NCI-H2171 (cell line): ENCODE data around the gene SNX24.
"Not testable (repeated sequence)": the region's sequence is repeated elsewhere in the genome, so short reads cannot be mapped to it uniquely, and the experiment has no call there.

Experiments
- DNase-seq: peaks from one replicate; lab custom pipeline; 2025; lab: John Stamatoyannopoulos, UW

The SNX24 gene

GRCh38 chr5:122967625-122968024 is 122.2 kb downstream of the SNX24 start:
- DNase-seq = no peak

GRCh38 chr5:122968056-122968455 is 122.6 kb downstream of the SNX24 start:
- not testable (repeated sequence) for DNase-seq

GRCh38 chr5:122971333-122971732 is 125.9 kb downstream of the SNX24 start:
- no peak for DNase-seq

GRCh38 chr5:122972877-122973276 is 127.5 kb downstream of the SNX24 start:
- no peak for DNase-seq

GRCh38 chr5:122973759-122974158 is 128.3 kb downstream of the SNX24 start:
- not testable (repeated sequence) for DNase-seq

GRCh38 chr5:122974251-122974650 is 128.8 kb downstream of the SNX24 start:
- DNase-seq = not testable (repeated sequence)

GRCh38 chr5:122977319-122977718 is 131.9 kb downstream of the SNX24 start:
- DNase-seq = no peak

GRCh38 chr5:122978068-122978467 is 132.7 kb downstream of the SNX24 start:
- no peak for DNase-seq

- no peak for DNase-seq
Observed at GRCh38 chr5:122978644-122979297, 133.4 kb downstream of the SNX24 start.

- DNase-seq = no peak
Observed at GRCh38 chr5:122981846-122982245, 136.4 kb downstream of the SNX24 start.

GRCh38 chr5:122982376-122982775 is 137.0 kb downstream of the SNX24 start:
- no peak for DNase-seq

- no peak for DNase-seq
Observed at GRCh38 chr5:122984425-122984824, 139.0 kb downstream of the SNX24 start.

- DNase-seq = no peak
Observed at GRCh38 chr5:122985006-122985700, 139.7 kb downstream of the SNX24 start.

- no peak for DNase-seq
Observed at GRCh38 chr5:122985954-122986721, 140.7 kb downstream of the SNX24 start.

- DNase-seq = no peak
Observed at GRCh38 chr5:122996091-122996490, 150.7 kb downstream of the SNX24 start.

- DNase-seq = no peak
Observed at GRCh38 chr5:122997294-122997693, 151.9 kb downstream of the SNX24 start.

GRCh38 chr5:122999947-123000563 is 154.6 kb downstream of the SNX24 start:
- no peak for DNase-seq

GRCh38 chr5:123000731-123001130 is 155.3 kb downstream of the SNX24 start:
- peak; percentile 65 for DNase-seq

GRCh38 chr5:123001808-123002207 is 156.4 kb downstream of the SNX24 start:
- DNase-seq = peak; percentile 12

GRCh38 chr5:123007182-123007581 is 161.8 kb downstream of the SNX24 start:
- DNase-seq = no peak

- DNase-seq = no peak
Observed at GRCh38 chr5:123007754-123008153, 162.3 kb downstream of the SNX24 start.

- no peak for DNase-seq
Observed at GRCh38 chr5:123012321-123012720, 166.9 kb downstream of the SNX24 start.
